Mammary epithelial cell (primary cell): ENCODE results near the gene TRMT44.

Experiments used
- CTCF ChIP-seq, 2 donors: IDR thresholded peaks in 1 of 2; conservative IDR thresholded peaks in 1 of 2; 2 replicates each; pipeline ENCODE4 v1.5.1; 2011 to 2012; ENCODE audit warnings: inconsistent platforms in 2 of 2, low read length in 2 of 2, mild to moderate bottlenecking in 2 of 2, control low read depth in 1 of 2, low read depth in 1 of 2; ENCODE audit not compliant: insufficient read depth in 1 of 2; ENCODE audit errors: extremely low read depth in 1 of 2
- EZH2 ChIP-seq: IDR thresholded peaks from 2 replicates; pipeline ENCODE4 v1.6.1; 2012; ENCODE audit warnings: low read length, inconsistent platforms, borderline replicate concordance

GRCh38 chr4:8422327-8422726 is 18.2 kb upstream of the TRMT44 start:
- TF ChIP-seq EZH2 (no peak), CTCF (conservative IDR thresholded peaks at IDR 0.05 in 1 of 2, IDR thresholded peaks at IDR 0.05 in 1 of 2; ENCODE audit: extremely low read depth in 1 of 2, insufficient read depth in 1 of 2, low read depth in 1 of 2, low read length in 2 of 2) (no peak)
